BLaER1 (cell line): ENCODE data around the gene NLK.
"Not testable (repeated sequence)": the region's sequence is repeated elsewhere in the genome, so short reads cannot be mapped to it uniquely, and the experiment has no call there.

Experiments used
- H3K27ac ChIP-seq: shearing (Covaris generic); formaldehyde crosslinking; 2 replicates; pipeline ENCODE4 v1.8.1; 2022
- H3K27me3 ChIP-seq: shearing (Covaris generic); formaldehyde crosslinking; 2 replicates; pipeline ENCODE4 v1.8.1; 2022
- H3K36me3 ChIP-seq: shearing (Covaris generic); formaldehyde crosslinking; 2 replicates; pipeline ENCODE4 v1.8.1; 2022
- H3K4me1 ChIP-seq: shearing (Covaris generic); formaldehyde crosslinking; 2 replicates; pipeline ENCODE4 v1.8.1; 2022
- H3K4me2 ChIP-seq: shearing (Covaris generic); formaldehyde crosslinking; 2 replicates; pipeline ENCODE4 v1.8.1; 2022
- H3K4me3 ChIP-seq: shearing (Covaris generic); formaldehyde crosslinking; 2 replicates; pipeline ENCODE4 v1.8.1; 2022
- H3K9ac ChIP-seq: shearing (Covaris generic); formaldehyde crosslinking; 2 replicates; pipeline ENCODE4 v1.8.1; 2022
- H3K9me3 ChIP-seq: shearing (Covaris generic); formaldehyde crosslinking; 2 replicates; pipeline ENCODE4 v1.8.1; 2022
- H4K20me1 ChIP-seq: shearing (Covaris generic); formaldehyde crosslinking; 2 replicates; pipeline ENCODE4 v1.8.1; 2022
- Cebpa-rat ChIP-seq: shearing (Covaris generic); IDR thresholded peaks from 2 replicates; pipeline ENCODE4 v1.8.1; 2022

The NLK gene

GRCh38 chr17:28008513-28008912 is 34.0 kb upstream of the NLK start:
- no peak overlapping the region for H3K27ac ChIP-seq
- H3K4me1 ChIP-seq: no peaks in the 10 kb centered on the region
- no peaks in the 10 kb centered on the region for H3K36me3 ChIP-seq
- H4K20me1 ChIP-seq: no peaks in the 10 kb centered on the region
- H3K9ac ChIP-seq: no peak overlapping the region
- no peak for TF ChIP-seq Cebpa-rat
- no peak overlapping the region for H3K4me2 ChIP-seq
- no peaks in the 10 kb centered on the region for H3K27me3 ChIP-seq
- H3K9me3 ChIP-seq: no peaks in the 10 kb centered on the region
- no peak overlapping the region for H3K4me3 ChIP-seq

GRCh38 chr17:28010406-28010805 is 32.1 kb upstream of the NLK start:
- Histone ChIP-seq H3K27me3 (no peaks in the 10 kb centered on the region), H3K9me3 (no peaks in the 10 kb centered on the region), H3K4me1 (no peaks in the 10 kb centered on the region), H3K4me2 (no peak overlapping the region), H3K4me3 (no peak overlapping the region), H3K9ac (no peak overlapping the region), H3K36me3 (no peaks in the 10 kb centered on the region), H4K20me1 (no peaks in the 10 kb centered on the region), H3K27ac (no peak overlapping the region)
- no peak for TF ChIP-seq Cebpa-rat

- no peaks in the 10 kb centered on the region for H3K4me1 ChIP-seq
- no peak for TF ChIP-seq Cebpa-rat
- no peaks in the 10 kb centered on the region for H3K27me3 ChIP-seq
- H3K36me3 ChIP-seq: no peaks in the 10 kb centered on the region
- H4K20me1 ChIP-seq: no peaks in the 10 kb centered on the region
- H3K9ac ChIP-seq: no peak overlapping the region
- no peak overlapping the region for H3K4me3 ChIP-seq
- H3K9me3 ChIP-seq: no peaks in the 10 kb centered on the region
- H3K4me2 ChIP-seq: no peak overlapping the region
- no peak overlapping the region for H3K27ac ChIP-seq
These were observed 23.9 kb upstream of the NLK start for GRCh38 chr17:28018439-28019070.

GRCh38 chr17:28020515-28020914 is 22.0 kb upstream of the NLK start:
- no peaks in the 10 kb centered on the region for H3K4me1 ChIP-seq
- no peaks in the 10 kb centered on the region for H4K20me1 ChIP-seq
- no peak overlapping the region for H3K27ac ChIP-seq
- no peak overlapping the region for H3K9ac ChIP-seq
- no peak for TF ChIP-seq Cebpa-rat
- H3K4me2 ChIP-seq: no peak overlapping the region
- no peaks in the 10 kb centered on the region for H3K36me3 ChIP-seq
- H3K9me3 ChIP-seq: no peaks in the 10 kb centered on the region
- no peaks in the 10 kb centered on the region for H3K27me3 ChIP-seq
- no peak overlapping the region for H3K4me3 ChIP-seq

- no peaks in the 10 kb centered on the region for H3K4me1 ChIP-seq
These were observed 13.4 kb upstream of the NLK start for GRCh38 chr17:28029044-28029443.

GRCh38 chr17:28030386-28030785 is 12.1 kb upstream of the NLK start:
- Histone ChIP-seq H3K4me3 (no peak overlapping the region), H3K4me1 (no peaks in the 10 kb centered on the region), H3K9ac (no peak overlapping the region), H3K9me3 (no peaks in the 10 kb centered on the region), H3K4me2 (no peak overlapping the region), H3K27ac (no peak overlapping the region), H3K27me3 (no peaks in the 10 kb centered on the region), H4K20me1 (no peaks in the 10 kb centered on the region), H3K36me3 (no peaks in the 10 kb centered on the region)
- TF ChIP-seq Cebpa-rat: no peak

More at GRCh38 chr17:28029044-28029443, 13.4 kb upstream of the NLK start:
- Histone ChIP-seq H4K20me1 (no peaks in the 10 kb centered on the region), H3K4me3 (no peak overlapping the region), H3K9ac (no peak overlapping the region), H3K4me2 (no peak overlapping the region), H3K27ac (no peak overlapping the region), H3K9me3 (no peaks in the 10 kb centered on the region), H3K27me3 (no peaks in the 10 kb centered on the region), H3K36me3 (no peaks in the 10 kb centered on the region)
- TF ChIP-seq Cebpa-rat: no peak

- TF ChIP-seq Cebpa-rat: no peak
- Histone ChIP-seq H3K4me1 (no peaks in the 10 kb centered on the region), H3K4me3 (no peak overlapping the region), H3K9ac (no peak overlapping the region), H3K36me3 (no peaks in the 10 kb centered on the region), H4K20me1 (no peaks in the 10 kb centered on the region), H3K27me3 (no peaks in the 10 kb centered on the region), H3K4me2 (no peak overlapping the region), H3K27ac (no peak overlapping the region), H3K9me3 (no peaks in the 10 kb centered on the region)
These were observed 11.3 kb upstream of the NLK start for GRCh38 chr17:28031174-28031573.

- Histone ChIP-seq H4K20me1 (no peaks in the 10 kb centered on the region), H3K9me3 (no peaks in the 10 kb centered on the region), H3K4me3 (no peak overlapping the region), H3K27me3 (no peaks in the 10 kb centered on the region), H3K4me2 (no peak overlapping the region), H3K4me1 (no peaks in the 10 kb centered on the region), H3K9ac (no peak overlapping the region), H3K36me3 (no peaks in the 10 kb centered on the region), H3K27ac (no peak overlapping the region)
- TF ChIP-seq Cebpa-rat: no peak
These were observed 8.3 kb upstream of the NLK start for GRCh38 chr17:28033972-28034714.

- not testable (repeated sequence) for H3K27ac ChIP-seq, H3K9me3 ChIP-seq, H3K4me2 ChIP-seq, H3K27me3 ChIP-seq, H3K9ac ChIP-seq, H4K20me1 ChIP-seq, H3K36me3 ChIP-seq, H3K4me1 ChIP-seq, H3K4me3 ChIP-seq
These were observed 7.0 kb upstream of the NLK start for GRCh38 chr17:28035452-28035851.

GRCh38 chr17:28035884-28036283 is 6.6 kb upstream of the NLK start:
- not testable (repeated sequence) for H3K36me3 ChIP-seq, H3K27me3 ChIP-seq, H3K27ac ChIP-seq, H3K9me3 ChIP-seq, H3K4me3 ChIP-seq, H3K4me1 ChIP-seq, H3K4me2 ChIP-seq, H3K9ac ChIP-seq, H4K20me1 ChIP-seq
